ENCODE data around the gene SELENOF. TPM values are rescaled to one million over a fixed set of nuclear protein-coding genes. Genes with fewer than 3 reads are reported as not detected.

Gene SELENOF
- total and polyA plus RNA-seq, 2 of the 13 experiments (the other 11 are each of a cell fraction or from before 2014, with no cell fraction given): 133 to 163 TPM

DNA sequence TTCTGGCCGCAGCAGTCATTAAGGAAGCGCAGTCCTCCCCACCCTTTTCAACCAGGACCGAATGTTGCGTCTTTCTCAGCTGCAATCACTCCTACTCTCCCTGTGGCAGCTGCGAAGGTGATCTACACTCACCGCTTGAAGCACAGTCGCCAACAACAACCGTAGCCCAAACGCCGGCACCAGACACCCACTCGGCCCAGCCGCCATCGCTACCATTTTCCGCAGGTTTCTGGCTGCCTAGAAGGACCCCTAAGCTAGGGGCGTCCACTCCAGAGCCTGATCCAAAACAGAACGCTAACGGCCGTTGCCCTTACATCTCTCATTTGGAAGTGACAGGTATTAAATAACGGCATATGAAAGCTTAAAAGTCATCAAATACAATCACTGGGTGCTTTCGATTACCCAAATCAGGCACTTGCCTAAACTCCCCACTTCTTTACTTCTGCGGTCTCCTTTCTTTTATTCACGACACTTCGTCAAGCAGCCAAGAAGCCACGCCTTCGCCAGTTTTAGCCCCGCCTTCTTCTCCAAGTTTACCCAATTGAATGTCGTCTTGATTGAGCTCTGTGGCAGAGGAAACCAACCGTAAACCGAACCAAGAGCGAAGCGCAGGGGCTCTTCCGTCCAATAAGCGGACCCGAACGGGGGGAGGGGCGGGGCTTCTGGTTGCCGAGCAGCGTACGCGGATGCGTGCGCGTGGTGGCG is at the start of gene SELENOF (continued):
- TF ChIP-seq, protein P1, sequence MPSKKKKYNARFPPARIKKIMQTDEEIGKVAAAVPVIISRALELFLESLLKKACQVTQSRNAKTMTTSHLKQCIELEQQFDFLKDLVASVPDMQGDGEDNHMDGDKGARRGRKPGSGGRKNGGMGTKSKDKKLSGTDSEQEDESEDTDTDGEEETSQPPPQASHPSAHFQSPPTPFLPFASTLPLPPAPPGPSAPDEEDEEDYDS (CRISPR knock-in tag; IDR thresholded peaks at IDR 0.05): peak; percentile 77
- TF ChIP-seq ZSCAN9 (CRISPR knock-in tag; IDR thresholded peaks at IDR 0.05; ENCODE audit: borderline replicate concordance) (no peak), CREM (IDR thresholded peaks at IDR 0.05) (peak; percentile 68), CREM (CRISPR knock-in tag; IDR thresholded peaks at IDR 0.05) (no peak), DZIP1 (CRISPR knock-in tag; IDR thresholded peaks at IDR 0.05) (no peak), RAD51 (IDR thresholded peaks at IDR 0.05; ENCODE audit: borderline replicate concordance) (no peak), ZNF407 (CRISPR knock-in tag; IDR thresholded peaks at IDR 0.05; ENCODE audit: not compliant biosample characterization) (peak; percentile 56)
- TF ChIP-seq, protein P2, sequence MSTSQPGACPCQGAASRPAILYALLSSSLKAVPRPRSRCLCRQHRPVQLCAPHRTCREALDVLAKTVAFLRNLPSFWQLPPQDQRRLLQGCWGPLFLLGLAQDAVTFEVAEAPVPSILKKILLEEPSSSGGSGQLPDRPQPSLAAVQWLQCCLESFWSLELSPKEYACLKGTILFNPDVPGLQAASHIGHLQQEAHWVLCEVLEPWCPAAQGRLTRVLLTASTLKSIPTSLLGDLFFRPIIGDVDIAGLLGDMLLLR (CRISPR knock-in tag; IDR thresholded peaks at IDR 0.05): no peak
- TF ChIP-seq, protein P3, sequence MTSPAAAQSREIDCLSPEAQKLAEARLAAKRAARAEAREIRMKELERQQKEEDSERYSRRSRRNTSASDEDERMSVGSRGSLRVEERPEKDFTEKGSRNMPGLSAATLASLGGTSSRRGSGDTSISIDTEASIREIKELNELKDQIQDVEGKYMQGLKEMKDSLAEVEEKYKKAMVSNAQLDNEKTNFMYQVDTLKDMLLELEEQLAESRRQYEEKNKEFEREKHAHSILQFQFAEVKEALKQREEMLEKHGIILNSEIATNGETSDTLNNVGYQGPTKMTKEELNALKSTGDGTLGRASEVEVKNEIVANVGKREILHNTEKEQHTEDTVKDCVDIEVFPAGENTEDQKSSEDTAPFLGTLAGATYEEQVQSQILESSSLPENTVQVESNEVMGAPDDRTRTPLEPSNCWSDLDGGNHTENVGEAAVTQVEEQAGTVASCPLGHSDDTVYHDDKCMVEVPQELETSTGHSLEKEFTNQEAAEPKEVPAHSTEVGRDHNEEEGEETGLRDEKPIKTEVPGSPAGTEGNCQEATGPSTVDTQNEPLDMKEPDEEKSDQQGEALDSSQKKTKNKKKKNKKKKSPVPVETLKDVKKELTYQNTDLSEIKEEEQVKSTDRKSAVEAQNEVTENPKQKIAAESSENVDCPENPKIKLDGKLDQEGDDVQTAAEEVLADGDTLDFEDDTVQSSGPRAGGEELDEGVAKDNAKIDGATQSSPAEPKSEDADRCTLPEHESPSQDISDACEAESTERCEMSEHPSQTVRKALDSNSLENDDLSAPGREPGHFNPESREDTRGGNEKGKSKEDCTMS (CRISPR knock-in tag; conservative IDR thresholded peaks at IDR 0.05): no peak
- TF ChIP-seq, protein P4, sequence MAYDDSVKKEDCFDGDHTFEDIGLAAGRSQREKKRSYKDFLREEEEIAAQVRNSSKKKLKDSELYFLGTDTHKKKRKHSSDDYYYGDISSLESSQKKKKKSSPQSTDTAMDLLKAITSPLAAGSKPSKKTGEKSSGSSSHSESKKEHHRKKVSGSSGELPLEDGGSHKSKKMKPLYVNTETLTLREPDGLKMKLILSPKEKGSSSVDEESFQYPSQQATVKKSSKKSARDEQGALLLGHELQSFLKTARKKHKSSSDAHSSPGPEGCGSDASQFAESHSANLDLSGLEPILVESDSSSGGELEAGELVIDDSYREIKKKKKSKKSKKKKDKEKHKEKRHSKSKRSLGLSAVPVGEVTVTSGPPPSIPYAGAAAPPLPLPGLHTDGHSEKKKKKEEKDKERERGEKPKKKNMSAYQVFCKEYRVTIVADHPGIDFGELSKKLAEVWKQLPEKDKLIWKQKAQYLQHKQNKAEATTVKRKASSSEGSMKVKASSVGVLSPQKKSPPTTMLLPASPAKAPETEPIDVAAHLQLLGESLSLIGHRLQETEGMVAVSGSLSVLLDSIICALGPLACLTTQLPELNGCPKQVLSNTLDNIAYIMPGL (CRISPR knock-in tag; IDR thresholded peaks at IDR 0.05; ENCODE audit: borderline replicate concordance in 1 of 2, low read depth in 1 of 2): peak; percentile 19 to 58; a peak in 2 of 4 replicates
